GM23338 (cell line): Measurements from ENCODE around the gene CTTNBP2. TPM values are rescaled to one million over a fixed set of nuclear protein-coding genes. Genes with fewer than 3 reads are reported as not detected.

Experiments used
- ATAC-seq: fragments of 200-7000 bp; cut with Tn5 transposase; 3 replicates; pipeline ENCODE4 v1.9.1; 2020
- DNase-seq: peaks from one replicate; pipeline ENCODE4 v3.0.0-alpha.2; 2015; ENCODE audit warnings: low spot score
- H2AFZ ChIP-seq: fragments of 200-600 bp; sonication (generic); 2 replicates; pipeline ENCODE4 v1.8.0; 2016; ENCODE audit warnings: antibody characterized with exemption, mild to moderate bottlenecking, moderate library complexity
- H3F3A ChIP-seq: fragments of 200-600 bp; sonication (generic); replicated peaks from 2 replicates; pipeline ENCODE4 v1.8.0; 2017; ENCODE audit warnings: antibody characterized with exemption, mixed run types, low read depth
- H3K27ac ChIP-seq: fragments of 200-600 bp; sonication (generic); 2 replicates; pipeline ENCODE4 v1.6.1; 2016; ENCODE audit warnings: low read depth
- H3K27me3 ChIP-seq: fragments of 200-600 bp; sonication (generic); 2 replicates; pipeline ENCODE4 v1.8.0; 2016; ENCODE audit warnings: mild to moderate bottlenecking, mixed run types, moderate library complexity; ENCODE audit not compliant: insufficient read depth
- H3K36me3 ChIP-seq: fragments of 200-600 bp; sonication (generic); 2 replicates; pipeline ENCODE4 v1.8.0; 2016; ENCODE audit warnings: mild to moderate bottlenecking; ENCODE audit not compliant: insufficient read depth
- H3K4me1 ChIP-seq: fragments of 200-600 bp; sonication (generic); 2 replicates; pipeline ENCODE4 v1.8.0; 2016; ENCODE audit warnings: mild to moderate bottlenecking, moderate library complexity; ENCODE audit not compliant: insufficient read depth
- H3K4me2 ChIP-seq: fragments of 200-600 bp; sonication (generic); 2 replicates; pipeline ENCODE4 v1.7.1; 2017; ENCODE audit warnings: mixed run types
- H3K4me3 ChIP-seq: fragments of 200-600 bp; sonication (generic); 2 replicates; pipeline ENCODE4 v1.6.1; 2016; ENCODE audit warnings: mixed run types
- H3K79me2 ChIP-seq: fragments of 200-600 bp; sonication (generic); replicated peaks from 2 replicates; pipeline ENCODE4 v1.8.0; 2017; ENCODE audit warnings: mild to moderate bottlenecking; ENCODE audit not compliant: insufficient read depth
- H3K9me2 ChIP-seq: fragments of 200-600 bp; sonication (generic); 2 replicates; pipeline ENCODE4 v1.8.0; 2017; ENCODE audit not compliant: insufficient read depth
- H4K20me1 ChIP-seq: fragments of 200-600 bp; sonication (generic); replicated peaks from 2 replicates; pipeline ENCODE4 v1.8.0; 2017; ENCODE audit warnings: mild to moderate bottlenecking; ENCODE audit not compliant: insufficient read depth
- H3K27ac Mint-ChIP-seq: 2 replicates; pipeline ENCODE4 v1.8.0; 2020; ENCODE audit warnings: inconsistent platforms, mild to moderate bottlenecking, moderate library complexity, mixed read lengths
- H3K27me3 Mint-ChIP-seq: 3 replicates; pipeline ENCODE4 v1.8.0; 2022; ENCODE audit warnings: low read depth, mild to moderate bottlenecking, moderate library complexity, mixed read lengths, inconsistent platforms; ENCODE audit not compliant: insufficient read depth, poor library complexity
- H3K36me3 Mint-ChIP-seq: 3 replicates; pipeline ENCODE4 v1.8.0; 2021; ENCODE audit warnings: low read depth, mild to moderate bottlenecking, inconsistent platforms, moderate library complexity, mixed read lengths
- H3K4me1 Mint-ChIP-seq: 3 replicates; pipeline ENCODE4 v1.8.0; 2020; ENCODE audit warnings: mild to moderate bottlenecking, inconsistent platforms, mixed read lengths
- H3K4me3 Mint-ChIP-seq: 3 replicates; pipeline ENCODE4 v1.8.0; 2021; ENCODE audit warnings: moderate library complexity, mild to moderate bottlenecking, inconsistent platforms, mixed read lengths
- H3K9me3 Mint-ChIP-seq: 3 replicates; pipeline ENCODE4 v1.8.0; 2020; ENCODE audit warnings: moderate library complexity, mild to moderate bottlenecking, inconsistent platforms, mixed read lengths
- CREB1 ChIP-seq: fragments of 250-450 bp; sonication (Bioruptor Pico); IDR thresholded peaks from 2 replicates; pipeline ENCODE4 v1.5.0; 2020; ENCODE audit warnings: low read depth, mild to moderate bottlenecking, moderate library complexity
- EZH2 ChIP-seq: fragments of 200-600 bp; sonication (generic); IDR thresholded peaks from one replicate; pipeline ENCODE4 v1.8.0; 2017; ENCODE audit warnings: antibody characterized with exemption, mild to moderate bottlenecking, low read depth; ENCODE audit not compliant: unreplicated experiment
- EZH2phosphoT487 ChIP-seq: fragments of 200-600 bp; sonication (generic); IDR thresholded peaks from one replicate; pipeline ENCODE4 v1.8.1; 2018; ENCODE audit warnings: antibody characterized with exemption; ENCODE audit not compliant: unreplicated experiment
- NANOG ChIP-seq: IDR thresholded peaks from 2 replicates; pipeline ENCODE4 v1.6.1; 2016; ENCODE audit warnings: antibody characterized with exemption, borderline replicate concordance
- POLR2AphosphoS5 ChIP-seq: IDR thresholded peaks from 2 replicates; pipeline ENCODE4 v1.6.1; 2016; ENCODE audit warnings: antibody characterized with exemption, low read depth
- polyA plus RNA-seq: library from polyadenylated mRNA; unstranded; fragments of >200 nt; fragmentation: Nextera tagmentation; extraction: Ambion mirVana; gene quantifications from 2 replicates; pipeline ENCODE4 v1.2.1, GENCODE V29; 2016
- total RNA-seq: library from RNA; depleted of rRNA; stranded (reverse); fragments of >200 nt; shearing (Covaris generic); gene quantifications from 2 replicates; pipeline ENCODE4 v1.2.3, GENCODE V29; 2014
- TF ChIP-seq, protein P1 (sequence below): fragments of 250-450 bp; sonication (Bioruptor Pico); IDR thresholded peaks from 2 replicates; pipeline ENCODE4 v1.5.0; 2020; ENCODE audit warnings: mild to moderate bottlenecking, moderate library complexity
- TF ChIP-seq, protein P2 (sequence below): IDR thresholded peaks from one replicate; pipeline ENCODE4 v1.6.1; 2018; ENCODE audit warnings: antibody characterized with exemption; ENCODE audit not compliant: unreplicated experiment

Gene CTTNBP2
- total and polyA plus RNA-seq, 2 experiments from 2014 or later, result 26.8 to 30.7 TPM

DNA sequence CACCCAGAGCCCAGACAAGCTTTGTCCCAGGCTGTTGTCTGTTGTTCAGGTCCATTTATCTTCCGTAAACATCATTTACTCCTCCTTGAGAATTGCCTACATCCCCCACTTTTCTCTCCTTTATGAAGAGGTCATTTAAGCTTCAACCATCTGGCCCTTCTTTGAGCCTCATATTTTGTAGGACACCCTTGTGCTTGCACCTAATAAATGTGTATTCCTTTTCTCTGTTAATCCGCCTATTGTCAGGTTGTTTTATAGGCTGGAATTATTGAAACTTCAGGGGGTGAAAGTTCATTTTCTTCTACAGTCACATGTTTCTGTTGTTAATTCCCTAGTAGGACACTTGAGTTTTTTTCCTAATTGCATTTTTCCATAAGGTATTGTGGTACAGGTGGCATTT, 19.6 kb upstream of the CTTNBP2 start (continued):
- TF ChIP-seq, protein P1, sequence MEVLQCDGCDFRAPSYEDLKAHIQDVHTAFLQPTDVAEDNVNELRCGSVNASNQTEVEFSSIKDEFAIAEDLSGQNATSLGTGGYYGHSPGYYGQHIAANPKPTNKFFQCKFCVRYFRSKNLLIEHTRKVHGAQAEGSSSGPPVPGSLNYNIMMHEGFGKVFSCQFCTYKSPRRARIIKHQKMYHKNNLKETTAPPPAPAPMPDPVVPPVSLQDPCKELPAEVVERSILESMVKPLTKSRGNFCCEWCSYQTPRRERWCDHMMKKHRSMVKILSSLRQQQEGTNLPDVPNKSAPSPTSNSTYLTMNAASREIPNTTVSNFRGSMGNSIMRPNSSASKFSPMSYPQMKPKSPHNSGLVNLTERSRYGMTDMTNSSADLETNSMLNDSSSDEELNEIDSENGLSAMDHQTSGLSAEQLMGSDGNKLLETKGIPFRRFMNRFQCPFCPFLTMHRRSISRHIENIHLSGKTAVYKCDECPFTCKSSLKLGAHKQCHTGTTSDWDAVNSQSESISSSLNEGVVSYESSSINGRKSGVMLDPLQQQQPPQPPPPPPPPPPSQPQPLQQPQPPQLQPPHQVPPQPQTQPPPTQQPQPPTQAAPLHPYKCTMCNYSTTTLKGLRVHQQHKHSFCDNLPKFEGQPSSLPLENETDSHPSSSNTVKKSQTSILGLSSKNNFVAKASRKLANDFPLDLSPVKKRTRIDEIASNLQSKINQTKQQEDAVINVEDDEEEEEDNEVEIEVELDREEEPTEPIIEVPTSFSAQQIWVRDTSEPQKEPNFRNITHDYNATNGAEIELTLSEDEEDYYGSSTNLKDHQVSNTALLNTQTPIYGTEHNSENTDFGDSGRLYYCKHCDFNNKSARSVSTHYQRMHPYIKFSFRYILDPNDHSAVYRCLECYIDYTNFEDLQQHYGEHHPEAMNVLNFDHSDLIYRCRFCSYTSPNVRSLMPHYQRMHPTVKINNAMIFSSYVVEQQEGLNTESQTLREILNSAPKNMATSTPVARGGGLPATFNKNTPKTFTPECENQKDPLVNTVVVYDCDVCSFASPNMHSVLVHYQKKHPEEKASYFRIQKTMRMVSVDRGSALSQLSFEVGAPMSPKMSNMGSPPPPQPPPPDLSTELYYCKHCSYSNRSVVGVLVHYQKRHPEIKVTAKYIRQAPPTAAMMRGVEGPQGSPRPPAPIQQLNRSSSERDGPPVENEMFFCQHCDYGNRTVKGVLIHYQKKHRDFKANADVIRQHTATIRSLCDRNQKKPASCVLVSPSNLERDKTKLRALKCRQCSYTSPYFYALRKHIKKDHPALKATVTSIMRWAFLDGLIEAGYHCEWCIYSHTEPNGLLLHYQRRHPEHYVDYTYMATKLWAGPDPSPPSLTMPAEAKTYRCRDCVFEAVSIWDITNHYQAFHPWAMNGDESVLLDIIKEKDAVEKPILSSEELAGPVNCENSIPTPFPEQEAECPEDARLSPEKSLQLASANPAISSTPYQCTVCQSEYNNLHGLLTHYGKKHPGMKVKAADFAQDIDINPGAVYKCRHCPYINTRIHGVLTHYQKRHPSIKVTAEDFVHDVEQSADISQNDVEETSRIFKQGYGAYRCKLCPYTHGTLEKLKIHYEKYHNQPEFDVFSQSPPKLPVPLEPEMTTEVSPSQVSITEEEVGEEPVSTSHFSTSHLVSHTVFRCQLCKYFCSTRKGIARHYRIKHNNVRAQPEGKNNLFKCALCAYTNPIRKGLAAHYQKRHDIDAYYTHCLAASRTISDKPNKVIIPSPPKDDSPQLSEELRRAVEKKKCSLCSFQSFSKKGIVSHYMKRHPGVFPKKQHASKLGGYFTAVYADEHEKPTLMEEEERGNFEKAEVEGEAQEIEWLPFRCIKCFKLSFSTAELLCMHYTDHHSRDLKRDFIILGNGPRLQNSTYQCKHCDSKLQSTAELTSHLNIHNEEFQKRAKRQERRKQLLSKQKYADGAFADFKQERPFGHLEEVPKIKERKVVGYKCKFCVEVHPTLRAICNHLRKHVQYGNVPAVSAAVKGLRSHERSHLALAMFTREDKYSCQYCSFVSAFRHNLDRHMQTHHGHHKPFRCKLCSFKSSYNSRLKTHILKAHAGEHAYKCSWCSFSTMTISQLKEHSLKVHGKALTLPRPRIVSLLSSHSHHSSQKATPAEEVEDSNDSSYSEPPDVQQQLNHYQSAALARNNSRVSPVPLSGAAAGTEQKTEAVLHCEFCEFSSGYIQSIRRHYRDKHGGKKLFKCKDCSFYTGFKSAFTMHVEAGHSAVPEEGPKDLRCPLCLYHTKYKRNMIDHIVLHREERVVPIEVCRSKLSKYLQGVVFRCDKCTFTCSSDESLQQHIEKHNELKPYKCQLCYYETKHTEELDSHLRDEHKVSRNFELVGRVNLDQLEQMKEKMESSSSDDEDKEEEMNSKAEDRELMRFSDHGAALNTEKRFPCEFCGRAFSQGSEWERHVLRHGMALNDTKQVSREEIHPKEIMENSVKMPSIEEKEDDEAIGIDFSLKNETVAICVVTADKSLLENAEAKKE (CRISPR knock-in tag), result no peak
- TF ChIP-seq CREB1 (CRISPR knock-in tag) (no peak), EZH2 (no peak)
- TF ChIP-seq, protein P2, sequence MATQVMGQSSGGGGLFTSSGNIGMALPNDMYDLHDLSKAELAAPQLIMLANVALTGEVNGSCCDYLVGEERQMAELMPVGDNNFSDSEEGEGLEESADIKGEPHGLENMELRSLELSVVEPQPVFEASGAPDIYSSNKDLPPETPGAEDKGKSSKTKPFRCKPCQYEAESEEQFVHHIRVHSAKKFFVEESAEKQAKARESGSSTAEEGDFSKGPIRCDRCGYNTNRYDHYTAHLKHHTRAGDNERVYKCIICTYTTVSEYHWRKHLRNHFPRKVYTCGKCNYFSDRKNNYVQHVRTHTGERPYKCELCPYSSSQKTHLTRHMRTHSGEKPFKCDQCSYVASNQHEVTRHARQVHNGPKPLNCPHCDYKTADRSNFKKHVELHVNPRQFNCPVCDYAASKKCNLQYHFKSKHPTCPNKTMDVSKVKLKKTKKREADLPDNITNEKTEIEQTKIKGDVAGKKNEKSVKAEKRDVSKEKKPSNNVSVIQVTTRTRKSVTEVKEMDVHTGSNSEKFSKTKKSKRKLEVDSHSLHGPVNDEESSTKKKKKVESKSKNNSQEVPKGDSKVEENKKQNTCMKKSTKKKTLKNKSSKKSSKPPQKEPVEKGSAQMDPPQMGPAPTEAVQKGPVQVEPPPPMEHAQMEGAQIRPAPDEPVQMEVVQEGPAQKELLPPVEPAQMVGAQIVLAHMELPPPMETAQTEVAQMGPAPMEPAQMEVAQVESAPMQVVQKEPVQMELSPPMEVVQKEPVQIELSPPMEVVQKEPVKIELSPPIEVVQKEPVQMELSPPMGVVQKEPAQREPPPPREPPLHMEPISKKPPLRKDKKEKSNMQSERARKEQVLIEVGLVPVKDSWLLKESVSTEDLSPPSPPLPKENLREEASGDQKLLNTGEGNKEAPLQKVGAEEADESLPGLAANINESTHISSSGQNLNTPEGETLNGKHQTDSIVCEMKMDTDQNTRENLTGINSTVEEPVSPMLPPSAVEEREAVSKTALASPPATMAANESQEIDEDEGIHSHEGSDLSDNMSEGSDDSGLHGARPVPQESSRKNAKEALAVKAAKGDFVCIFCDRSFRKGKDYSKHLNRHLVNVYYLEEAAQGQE, result no peak

GRCh38 chr7:117889611-117890010, 16.4 kb upstream of the CTTNBP2 start:
- H3K27ac Mint-ChIP-seq, result no peak overlapping the region
- TF ChIP-seq POLR2AphosphoS5, result no peak
- TF ChIP-seq NANOG, result no peak
- TF ChIP-seq EZH2phosphoT487, result no peak
- TF ChIP-seq, protein P1 (CRISPR knock-in tag), result no peak

More at GRCh38 chr7:117889611-117890010, 16.4 kb upstream of the CTTNBP2 start:
- no peaks in the 10 kb centered on the region for H3K79me2 ChIP-seq
- no peak overlapping the region for H3K4me3 Mint-ChIP-seq
- DNase-seq (no peak), ATAC-seq (no peak)
- peaks cover 8% of the 10 kb centered on the region for H3K27me3 Mint-ChIP-seq
- H4K20me1 ChIP-seq, result no peaks in the 10 kb centered on the region
- peaks cover 27% of the 10 kb centered on the region for H3K4me1 Mint-ChIP-seq
- H2AFZ ChIP-seq, result no peak overlapping the region
- no peaks in the 10 kb centered on the region for H3K27me3 ChIP-seq
- H3K36me3 Mint-ChIP-seq, result no peaks in the 10 kb centered on the region
- H3F3A ChIP-seq, result no peaks in the 10 kb centered on the region
- H3K4me2 ChIP-seq, result peak overlapping the region; percentile 40; the same call in 1 of the 2 replicates
- peaks cover 29% of the 10 kb centered on the region for H3K4me1 ChIP-seq
- no peak overlapping the region for H3K27ac ChIP-seq
- H3K4me3 ChIP-seq, result no peak overlapping the region
- no peaks in the 10 kb centered on the region for H3K36me3 ChIP-seq
- peaks cover 11% of the 10 kb centered on the region for H3K9me2 ChIP-seq
- H3K9me3 Mint-ChIP-seq, result no peaks in the 10 kb centered on the region
